HEK293 (cell line): ENCODE measurements around the gene ZXDC.

Experiments
- CTCF ChIA-PET: fragments of 350-600 bp; formaldehyde crosslinking; extraction: SDS; loops from one replicate; lab custom pipeline; 2021; ENCODE audit warnings: antibody characterized with exemption; lab: Yijun Ruan, JAX
- POLR2A ChIA-PET: fragments of 300-600 bp; formaldehyde crosslinking; extraction: SDS; loops from one replicate; lab custom pipeline; 2020; ENCODE audit warnings: antibody characterized with exemption, inconsistent platforms; lab: Yijun Ruan, JAX
- H3K27ac ChIP-seq: fragments of 200-500 bp; sonication (Bioruptor generic); 2 replicates; pipeline ENCODE4 v1.5.1; 2014; ENCODE audit warnings: low read depth, low read length, control low read depth, inconsistent platforms; ENCODE audit errors: extremely low read depth
- H3K36me3 ChIP-seq, 2 experiments: fragments of 200-500 bp in 1 of 2; sonication (Bioruptor generic) in 1 of 2; 1 replicate in 1 of 2; 2 replicates in 1 of 2; pipeline ENCODE4 v1.5.1; 2014 to 2017; ENCODE audit warnings: inconsistent platforms in 2 of 2, low read length in 2 of 2; ENCODE audit not compliant: control insufficient read depth in 2 of 2, insufficient read depth in 1 of 2
- H3K4me1 ChIP-seq: fragments of 200-500 bp; sonication (Bioruptor generic); 2 replicates; pipeline ENCODE4 v1.5.1; 2014; ENCODE audit warnings: mild to moderate bottlenecking, low read length, inconsistent platforms; ENCODE audit not compliant: control insufficient read depth, insufficient read depth
- H3K4me3 ChIP-seq: 2 replicates; pipeline ENCODE4 v1.5.1; 2011; ENCODE audit warnings: low read depth, mild to moderate bottlenecking, control low read depth, low read length, moderate library complexity
- H3K9me3 ChIP-seq: fragments of 200-500 bp; sonication (Bioruptor generic); 2 replicates; pipeline ENCODE4 v1.5.1; 2014; ENCODE audit warnings: low read depth, low read length, inconsistent platforms; ENCODE audit not compliant: control insufficient read depth, insufficient read depth
- HOXD13 ChIP-seq: sonication (generic); formaldehyde crosslinking; IDR thresholded peaks from 2 replicates; pipeline ENCODE4 v1.8.0; 2022; ENCODE audit warnings: missing genetic modification reagents, borderline replicate concordance
- KLF16 ChIP-seq: fragments of 450-650 bp; formaldehyde crosslinking; IDR thresholded peaks from 2 replicates; pipeline ENCODE4 v1.5.1; 2017; ENCODE audit warnings: missing biosample characterization, missing genetic modification characterization
- PRDM4 ChIP-seq: fragments of 450-650 bp; formaldehyde crosslinking; IDR thresholded peaks from 2 replicates; pipeline ENCODE4 v1.5.1; 2017; ENCODE audit warnings: missing biosample characterization, missing genetic modification characterization
- ZBTB11 ChIP-seq: fragments of 450-650 bp; formaldehyde crosslinking; conservative IDR thresholded peaks from 2 replicates; pipeline ENCODE4 v1.5.1; 2016; ENCODE audit warnings: low read depth, missing biosample characterization, missing genetic modification characterization
- ZBTB20 ChIP-seq: fragments of 450-650 bp; formaldehyde crosslinking; IDR thresholded peaks from 2 replicates; pipeline ENCODE4 v1.5.1; 2016; ENCODE audit warnings: missing biosample characterization, missing genetic modification characterization
- ZBTB26 ChIP-seq: fragments of 450-650 bp; formaldehyde crosslinking; optimal IDR thresholded peaks from 2 replicates; pipeline ENCODE3; 2016; ENCODE audit warnings: missing biosample characterization, mild to moderate bottlenecking, missing genetic modification characterization
- ZNF133 ChIP-seq: fragments of 450-650 bp; formaldehyde crosslinking; IDR thresholded peaks from 2 replicates; pipeline ENCODE4 v1.5.1; 2016; ENCODE audit warnings: missing biosample characterization, missing genetic modification characterization
- ZNF148 ChIP-seq: fragments of 450-650 bp; formaldehyde crosslinking; IDR thresholded peaks from 2 replicates; pipeline ENCODE4 v1.5.0; 2017; ENCODE audit warnings: missing biosample characterization, missing genetic modification characterization, borderline replicate concordance
- ZNF214 ChIP-seq: fragments of 450-650 bp; formaldehyde crosslinking; IDR thresholded peaks from 2 replicates; pipeline ENCODE4 v1.5.1; 2017; ENCODE audit warnings: missing biosample characterization, mild to moderate bottlenecking, missing genetic modification characterization, borderline replicate concordance
- ZNF274 ChIP-seq, 2 experiments: fragments of 200-500 bp in 1 of 2; fragments of 450-650 bp in 1 of 2; sonication (Bioruptor generic) in 1 of 2; formaldehyde crosslinking in 1 of 2; IDR thresholded peaks; 2 replicates each; pipeline versions ENCODE4 v1.5.1 to v1.6.1; 2014 to 2016; ENCODE audit warnings: borderline replicate concordance in 1 of 2, inconsistent platforms in 1 of 2, low read length in 1 of 2, missing biosample characterization in 1 of 2, missing genetic modification characterization in 1 of 2
- ZNF449 ChIP-seq: fragments of 450-650 bp; formaldehyde crosslinking; IDR thresholded peaks from 2 replicates; pipeline ENCODE4 v1.5.1; 2017; ENCODE audit warnings: missing biosample characterization, mild to moderate bottlenecking, missing genetic modification characterization, moderate library complexity
- ZNF621 ChIP-seq: fragments of 450-650 bp; formaldehyde crosslinking; IDR thresholded peaks from 2 replicates; pipeline ENCODE4 v1.5.1; 2017; ENCODE audit warnings: missing biosample characterization, missing genetic modification characterization
- ZNF623 ChIP-seq: fragments of 450-650 bp; formaldehyde crosslinking; IDR thresholded peaks from 2 replicates; pipeline ENCODE4 v1.5.1; 2016; ENCODE audit warnings: missing biosample characterization, missing genetic modification characterization
- ZNF660 ChIP-seq: fragments of 450-650 bp; IDR thresholded peaks from 2 replicates; pipeline ENCODE4 v1.5.1; 2018; ENCODE audit warnings: missing biosample characterization, mild to moderate bottlenecking, missing genetic modification characterization
- ZNF664 ChIP-seq: fragments of 450-650 bp; formaldehyde crosslinking; IDR thresholded peaks from 2 replicates; pipeline ENCODE4 v1.5.1; 2016; ENCODE audit warnings: missing biosample characterization, missing genetic modification characterization
- ZNF776 ChIP-seq: fragments of 450-650 bp; formaldehyde crosslinking; IDR thresholded peaks from 2 replicates; pipeline ENCODE4 v1.5.0; 2017; ENCODE audit warnings: missing biosample characterization, missing genetic modification characterization, borderline replicate concordance

Gene ZXDC

GRCh38 chr3:126494204-126494969 is 18.7 kb upstream of the ZXDC start:
- Histone ChIP-seq H3K27ac (no peak overlapping the region), H3K4me1 (no peaks in the 10 kb centered on the region), H3K9me3 (no peaks in the 10 kb centered on the region), H3K4me3 (no peak overlapping the region), H3K36me3 (no peaks in the 10 kb centered on the region)
- CTCF ChIA-PET, result no interaction called here
- POLR2A ChIA-PET, result no interaction called here
- no peak for TF ChIP-seq KLF16 (tag by site-specific recombination)
- TF ChIP-seq ZNF274 (IDR thresholded peaks at IDR 0.05; ENCODE audit: low read length), result no peak
- no peak for TF ChIP-seq ZNF274 (tag by site-specific recombination; IDR thresholded peaks at IDR 0.05; ENCODE audit: borderline replicate concordance)
- TF ChIP-seq ZNF660 (tag by site-specific recombination), result no peak
- no peak for TF ChIP-seq ZNF449 (tag by site-specific recombination)
- no peak for TF ChIP-seq HOXD13 (CRISPR knock-in tag)
- no peak for TF ChIP-seq ZNF623 (tag by site-specific recombination)
- TF ChIP-seq ZBTB26, result no peak
- no peak for TF ChIP-seq ZNF133 (tag by site-specific recombination)
- no peak for TF ChIP-seq ZBTB11 (tag by site-specific recombination)
- TF ChIP-seq ZBTB20, result no peak
- TF ChIP-seq PRDM4 (tag by site-specific recombination), result no peak
- TF ChIP-seq ZNF776 (tag by site-specific recombination), result no peak
- no peak for TF ChIP-seq ZNF664

- Histone ChIP-seq H3K36me3 (no peaks in the 10 kb centered on the region), H3K4me1 (no peaks in the 10 kb centered on the region), H3K27ac (no peak overlapping the region)
- CTCF ChIA-PET, result no interaction called here
- TF ChIP-seq ZNF148, result no peak
- TF ChIP-seq ZNF214 (tag by site-specific recombination), result no peak
- TF ChIP-seq ZNF621 (tag by site-specific recombination), result no peak
- TF ChIP-seq, all 188 proteins: peak for 0
- Histone ChIP-seq H3K4me3 (no peak overlapping the region), H3K9me3 (no peaks in the 10 kb centered on the region)
- POLR2A ChIA-PET, result no interaction called here
These were observed 18.0 kb upstream of the ZXDC start for GRCh38 chr3:126493739-126494138.
